ENCODE results near the gene TBX15.

The TBX15 gene

DNA sequence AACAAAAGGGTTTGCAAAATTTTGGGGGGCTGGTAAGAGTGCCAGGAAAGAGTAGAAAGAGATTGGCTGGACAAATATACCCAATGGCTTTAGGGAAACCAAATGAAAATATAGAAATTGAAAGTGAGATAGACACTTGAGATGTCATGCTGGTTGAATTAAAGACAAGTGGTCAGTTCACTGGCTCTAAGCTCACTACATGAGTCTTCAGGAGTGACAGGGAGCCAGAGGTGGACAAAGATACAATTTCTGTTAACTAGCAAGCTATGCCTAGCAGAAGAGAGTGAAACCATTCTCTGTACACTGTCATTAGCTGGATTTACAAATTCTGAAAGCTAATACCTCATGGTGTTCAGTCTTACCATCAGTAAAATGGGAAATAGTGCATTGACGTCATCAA lies 82.5 kb downstream of the TBX15 start:
- DNase-seq (ENCODE audit: low read depth), result no peak
- no peak overlapping the region for H3K4me3 ChIP-seq (ENCODE audit: low read depth, low read length)
- TF ChIP-seq, protein P1, sequence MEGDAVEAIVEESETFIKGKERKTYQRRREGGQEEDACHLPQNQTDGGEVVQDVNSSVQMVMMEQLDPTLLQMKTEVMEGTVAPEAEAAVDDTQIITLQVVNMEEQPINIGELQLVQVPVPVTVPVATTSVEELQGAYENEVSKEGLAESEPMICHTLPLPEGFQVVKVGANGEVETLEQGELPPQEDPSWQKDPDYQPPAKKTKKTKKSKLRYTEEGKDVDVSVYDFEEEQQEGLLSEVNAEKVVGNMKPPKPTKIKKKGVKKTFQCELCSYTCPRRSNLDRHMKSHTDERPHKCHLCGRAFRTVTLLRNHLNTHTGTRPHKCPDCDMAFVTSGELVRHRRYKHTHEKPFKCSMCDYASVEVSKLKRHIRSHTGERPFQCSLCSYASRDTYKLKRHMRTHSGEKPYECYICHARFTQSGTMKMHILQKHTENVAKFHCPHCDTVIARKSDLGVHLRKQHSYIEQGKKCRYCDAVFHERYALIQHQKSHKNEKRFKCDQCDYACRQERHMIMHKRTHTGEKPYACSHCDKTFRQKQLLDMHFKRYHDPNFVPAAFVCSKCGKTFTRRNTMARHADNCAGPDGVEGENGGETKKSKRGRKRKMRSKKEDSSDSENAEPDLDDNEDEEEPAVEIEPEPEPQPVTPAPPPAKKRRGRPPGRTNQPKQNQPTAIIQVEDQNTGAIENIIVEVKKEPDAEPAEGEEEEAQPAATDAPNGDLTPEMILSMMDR (IDR thresholded peaks at IDR 0.05; ENCODE audit: control insufficient read depth, extremely low read depth, insufficient read depth), result no peak

- DNase-seq (ENCODE audit: low read depth), result no peak
- TF ChIP-seq, protein P1 (IDR thresholded peaks at IDR 0.05; ENCODE audit: control insufficient read depth, extremely low read depth, insufficient read depth), result no peak
- H3K4me3 ChIP-seq (ENCODE audit: low read depth, low read length), result no peak overlapping the region
These were observed 82.9 kb downstream of the TBX15 start for GRCh38 chr1:118905196-118905595.

DNA sequence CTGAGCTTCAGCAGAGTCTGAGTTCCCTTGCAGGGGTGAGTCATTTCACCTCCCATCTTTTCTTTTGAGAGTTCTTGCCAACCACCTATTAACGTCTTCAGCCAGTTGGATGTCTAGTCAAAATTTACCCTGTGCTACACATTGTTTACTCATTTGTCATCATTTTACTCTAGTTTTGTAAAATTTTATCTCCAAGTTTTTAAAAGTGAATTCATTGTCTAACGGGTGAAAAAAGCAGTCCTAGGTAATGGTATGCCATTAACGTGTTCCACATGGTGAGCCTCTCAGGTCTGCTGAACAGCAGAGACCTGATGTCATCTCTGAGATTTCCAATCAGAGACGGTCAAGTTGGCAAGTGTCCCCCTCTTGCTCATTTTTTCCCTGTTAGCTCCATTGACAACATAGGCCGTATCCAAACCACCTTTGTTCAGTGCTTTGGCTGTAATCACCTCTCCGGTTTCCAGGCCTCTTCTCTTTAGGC lies 85.4 kb downstream of the TBX15 start:
- H3K4me3 ChIP-seq (ENCODE audit: low read depth, low read length), result no peak overlapping the region
- DNase-seq (ENCODE audit: low read depth), result no peak
- TF ChIP-seq, protein P1 (IDR thresholded peaks at IDR 0.05; ENCODE audit: control insufficient read depth, extremely low read depth, insufficient read depth), result no peak

DNA sequence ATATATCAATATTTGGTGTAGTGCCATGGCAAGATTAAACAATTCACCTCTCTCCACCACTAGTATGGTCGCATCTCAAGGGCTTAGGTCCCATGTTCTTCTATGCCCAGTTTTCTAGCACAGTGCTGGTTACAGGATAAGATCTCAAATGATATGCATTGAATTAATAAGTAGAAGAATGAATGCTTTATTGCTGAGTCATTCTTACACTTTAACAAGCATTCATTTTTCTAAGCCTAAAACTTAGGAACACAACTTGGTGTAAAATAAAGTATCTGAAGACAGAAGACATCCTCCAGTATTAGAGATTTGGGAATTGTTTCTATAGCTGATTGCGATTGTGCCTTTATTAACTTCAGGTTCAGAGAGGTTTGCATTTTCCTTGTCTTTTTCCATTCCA lies 85.8 kb downstream of the TBX15 start:
- H3K4me3 ChIP-seq (ENCODE audit: low read depth, low read length), result no peak overlapping the region
- TF ChIP-seq, protein P1 (IDR thresholded peaks at IDR 0.05; ENCODE audit: control insufficient read depth, extremely low read depth, insufficient read depth), result no peak
- no peak for DNase-seq (ENCODE audit: low read depth)

DNA sequence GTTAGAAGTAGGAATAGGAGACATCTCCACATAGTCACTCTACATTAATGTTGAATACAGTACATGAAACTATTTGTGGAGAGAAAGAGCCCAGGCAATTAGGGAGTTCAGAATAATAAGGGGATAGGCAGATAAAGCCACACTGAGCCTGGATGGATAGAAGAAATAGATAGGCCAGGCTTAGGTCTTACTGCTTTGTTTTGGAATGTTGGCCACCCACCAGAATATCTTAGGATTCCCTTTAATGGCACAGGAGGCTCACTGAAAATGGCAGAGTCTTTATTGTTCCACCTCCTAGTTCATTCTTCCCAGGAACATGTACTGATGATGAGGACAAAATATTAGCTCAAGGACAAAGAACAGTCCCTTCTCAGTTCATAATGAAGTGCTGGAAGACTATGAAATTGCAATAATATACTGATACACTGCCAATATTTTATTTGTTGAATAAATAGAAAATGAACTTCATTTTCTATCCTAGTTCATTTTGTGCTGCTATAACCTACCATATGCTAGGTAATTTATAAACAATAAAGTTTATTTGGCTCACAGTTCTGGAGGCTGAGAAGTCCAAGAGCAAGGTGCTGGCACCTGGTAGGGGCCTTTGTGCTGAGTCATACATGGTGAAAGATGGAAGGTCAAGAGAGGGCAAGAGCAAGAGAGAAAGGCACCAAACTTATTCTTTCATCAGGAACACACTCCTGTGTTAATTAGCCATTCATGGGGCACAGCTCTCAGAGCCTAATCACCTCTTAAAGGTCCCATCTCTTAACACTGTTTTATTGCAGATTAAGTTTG lies 87.3 kb downstream of the TBX15 start:
- DNase-seq (ENCODE audit: low read depth), result peak; percentile 84
- no peak overlapping the region for H3K4me3 ChIP-seq (ENCODE audit: low read depth, low read length)
- TF ChIP-seq, protein P1 (IDR thresholded peaks at IDR 0.05; ENCODE audit: control insufficient read depth, extremely low read depth, insufficient read depth), result no peak

GRCh38 chr1:118899340-118899739 lies 88.8 kb downstream of the TBX15 start:
- H3K4me3 ChIP-seq (ENCODE audit: low read depth, low read length), result no peak overlapping the region
- TF ChIP-seq, protein P1 (IDR thresholded peaks at IDR 0.05; ENCODE audit: control insufficient read depth, extremely low read depth, insufficient read depth), result no peak
- DNase-seq (ENCODE audit: low read depth), result peak; percentile 73

DNA sequence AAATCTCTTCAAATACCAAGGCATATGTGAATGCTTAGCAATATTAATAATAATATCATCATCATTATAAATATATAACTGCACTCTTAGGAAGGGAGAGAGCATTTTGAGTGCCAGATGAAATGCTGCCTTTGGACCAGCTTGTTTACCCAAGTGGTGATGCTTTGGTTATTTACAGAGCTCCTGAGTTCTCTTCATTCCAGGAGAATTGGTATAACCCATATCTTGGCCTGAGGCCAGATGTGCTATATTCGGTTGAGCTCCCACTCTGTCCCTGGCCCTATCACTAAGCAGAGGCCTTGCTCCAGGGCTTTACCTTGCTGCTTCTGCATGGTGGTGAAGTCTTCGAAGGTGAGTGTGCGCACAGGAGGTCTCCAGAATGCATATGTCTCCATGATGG lies 89.4 kb downstream of the TBX15 start:
- no peak overlapping the region for H3K4me3 ChIP-seq (ENCODE audit: low read depth, low read length)
- TF ChIP-seq, protein P1 (IDR thresholded peaks at IDR 0.05; ENCODE audit: control insufficient read depth, extremely low read depth, insufficient read depth), result no peak
- DNase-seq (ENCODE audit: low read depth), result no peak
